CD4-positive, alpha-beta T cell (primary cell): ENCODE measurements around the gene OR2T27. TPM values are rescaled to one million over a fixed set of nuclear protein-coding genes. Genes with fewer than 3 reads are reported as not detected.
"Not testable (repeated sequence)": the region's sequence is repeated elsewhere in the genome, so short reads cannot be mapped to it uniquely, and the experiment has no call there.

Experiments used
- ATAC-seq: fragments of 200-7000 bp; cut with Tn5 transposase; one replicate; pipeline ENCODE4 v1.10.0; 2022; ENCODE audit warnings: mild to moderate bottlenecking; ENCODE audit not compliant: poor library complexity
- CTCF ChIA-PET: fragments of 350-600 bp; sonication (Branson Sonifier 250); formaldehyde crosslinking; loops from one replicate; lab custom pipeline; 2021; ENCODE audit warnings: antibody characterized with exemption, inconsistent platforms; lab: Charles Lee
- POLR2A ChIA-PET: fragments of 350-600 bp; sonication (Branson Sonifier 250); formaldehyde crosslinking; loops from one replicate; lab custom pipeline; 2021; ENCODE audit warnings: antibody characterized with exemption, inconsistent platforms; lab: Charles Lee
- DNase-seq, 14 experiments: peaks; one replicate each; pipeline ENCODE4 v3.0.0-alpha.2; 2013 to 2020; ENCODE audit warnings: mixed read lengths in 2 of 14
- H3K27ac ChIP-seq, 2 donors: one replicate each; pipeline versions ENCODE4 v1.5.1 to v1.7.0; 2013; ENCODE audit warnings: low read length in 2 of 2, low read depth in 1 of 2, mild to moderate bottlenecking in 1 of 2
- H3K27me3 ChIP-seq, 2 experiments: 1 replicate in 1 of 2; 2 replicates in 1 of 2; pipeline versions ENCODE4 v1.6.1 to v1.7.0; 2013; ENCODE audit warnings: low read length in 2 of 2, control low read depth in 1 of 2, mild to moderate bottlenecking in 1 of 2, moderate library complexity in 1 of 2; ENCODE audit not compliant: insufficient read depth in 2 of 2, control insufficient read depth in 1 of 2
- H3K36me3 ChIP-seq: one replicate; pipeline ENCODE4 v1.6.1; 2013; ENCODE audit warnings: low read length, control low read depth; ENCODE audit not compliant: insufficient read depth
- H3K4me1 ChIP-seq: one replicate; pipeline ENCODE4 v1.6.1; 2013; ENCODE audit warnings: low read length, control low read depth; ENCODE audit not compliant: insufficient read depth
- H3K4me3 ChIP-seq: one replicate; pipeline ENCODE4 v1.5.1; 2013; ENCODE audit warnings: mild to moderate bottlenecking, low read length, moderate library complexity
- H3K9me3 ChIP-seq, 2 experiments: 1 replicate in 1 of 2; 2 replicates in 1 of 2; pipeline versions ENCODE4 v1.6.1 to v1.7.0; 2013; ENCODE audit warnings: low read length in 2 of 2, mild to moderate bottlenecking in 2 of 2, control low read depth in 1 of 2, moderate library complexity in 1 of 2; ENCODE audit not compliant: control insufficient read depth in 1 of 2, insufficient read depth in 1 of 2
- H3K27ac Mint-ChIP-seq: one replicate; pipeline ENCODE4 v1.8.0; 2020; ENCODE audit warnings: mixed read lengths
- H3K27me3 Mint-ChIP-seq: one replicate; pipeline ENCODE4 v1.8.0; 2021; ENCODE audit warnings: mixed read lengths
- H3K36me3 Mint-ChIP-seq: one replicate; pipeline ENCODE4 v1.8.0; 2021; ENCODE audit warnings: low read depth, mixed read lengths
- H3K4me1 Mint-ChIP-seq: one replicate; pipeline ENCODE4 v1.8.0; 2021; ENCODE audit warnings: low read depth, mixed read lengths
- H3K4me3 Mint-ChIP-seq: one replicate; pipeline ENCODE4 v1.8.0; 2020; ENCODE audit warnings: mild to moderate bottlenecking, mixed read lengths
- H3K9me3 Mint-ChIP-seq: one replicate; pipeline ENCODE4 v1.8.0; 2020; ENCODE audit warnings: mixed read lengths
- intact Hi-C, 2 experiments: fragments of 100-400 bp; cut with DNase I in 1 of 2; cut with micrococcal nuclease in 1 of 2; formaldehyde crosslinking; loops; one replicate each; pipeline versions ENCODE4 v1.15.1 to v1.9.0; 2023 to 2025; cut with DNase I, micrococcal nuclease
- total RNA-seq, 174 experiments: library from RNA in 2 of 174; stranded (reverse) in 2 of 174; gene quantifications; one replicate each; pipeline ENCODE4 v1.2.3 and lab custom pipeline; 2021 to 2026

OR2T27 gene
- total RNA-seq, 2 experiments from 2014 or later: not detected

GRCh38 chr1:248645178-248645577, 10.2 kb downstream of the OR2T27 start, which contains the start of gene OR2T35:
Gene OR2T35 (minus strand): TSS chr1:248645278. CDS start chr1:248639258, 6,020 bp downstream.
- intact Hi-C loops, ATAC-seq, H3K27ac Mint-ChIP-seq, H3K4me3 Mint-ChIP-seq, H3K27ac ChIP-seq, POLR2A ChIA-PET, DNase-seq, H3K4me1 Mint-ChIP-seq, H3K36me3 Mint-ChIP-seq, H3K4me3 ChIP-seq, H3K9me3 ChIP-seq, H3K27me3 ChIP-seq, H3K4me1 ChIP-seq, H3K27me3 Mint-ChIP-seq, H3K9me3 Mint-ChIP-seq, H3K36me3 ChIP-seq, CTCF ChIA-PET: not testable (repeated sequence)

- H3K27me3 ChIP-seq, H3K36me3 ChIP-seq, CTCF ChIA-PET, H3K9me3 Mint-ChIP-seq, H3K36me3 Mint-ChIP-seq, ATAC-seq, H3K27me3 Mint-ChIP-seq, intact Hi-C loops, H3K4me1 ChIP-seq, H3K27ac Mint-ChIP-seq, H3K9me3 ChIP-seq, H3K4me3 Mint-ChIP-seq, H3K27ac ChIP-seq, POLR2A ChIA-PET, H3K4me1 Mint-ChIP-seq, DNase-seq, H3K4me3 ChIP-seq: not testable (repeated sequence)
Measured at GRCh38 chr1:248642971-248643651, 12.2 kb downstream of the OR2T27 start.

GRCh38 chr1:248641583-248641982, 13.7 kb downstream of the OR2T27 start:
- intact Hi-C loops: not testable (repeated sequence)

GRCh38 chr1:248640906-248641305, 14.4 kb downstream of the OR2T27 start:
- not testable (repeated sequence) for H3K36me3 Mint-ChIP-seq, H3K9me3 Mint-ChIP-seq

More at GRCh38 chr1:248641583-248641982, 13.7 kb downstream of the OR2T27 start:
- H3K4me3 Mint-ChIP-seq, H3K36me3 Mint-ChIP-seq, H3K9me3 Mint-ChIP-seq, H3K27me3 Mint-ChIP-seq, H3K4me3 ChIP-seq, H3K27ac Mint-ChIP-seq, H3K27ac ChIP-seq, H3K4me1 ChIP-seq, POLR2A ChIA-PET, ATAC-seq, CTCF ChIA-PET, DNase-seq, H3K4me1 Mint-ChIP-seq, H3K27me3 ChIP-seq, H3K9me3 ChIP-seq, H3K36me3 ChIP-seq: not testable (repeated sequence)

DNA sequence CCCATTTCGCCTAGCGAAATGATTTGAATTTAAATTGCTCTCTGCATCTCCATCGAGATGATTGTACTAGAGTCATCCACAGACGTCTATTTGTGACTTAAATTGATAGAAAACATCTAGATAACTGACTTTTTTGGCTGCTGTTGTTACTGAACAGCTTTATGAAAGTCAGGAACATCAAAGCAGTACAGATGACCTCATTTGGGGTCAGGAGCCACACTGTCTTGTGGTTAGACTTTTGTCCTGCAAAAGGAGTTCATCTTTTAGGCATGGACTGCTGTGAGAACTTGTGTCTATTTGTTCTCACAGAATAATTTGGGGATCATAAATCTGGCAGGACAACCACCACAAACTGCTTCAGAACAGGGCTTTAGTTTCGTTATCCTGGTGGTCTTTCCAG, 15.7 kb downstream of the OR2T27 start:
- H3K36me3 ChIP-seq, DNase-seq, ATAC-seq, H3K4me3 ChIP-seq, H3K9me3 ChIP-seq, H3K36me3 Mint-ChIP-seq, H3K27ac Mint-ChIP-seq, CTCF ChIA-PET, H3K27me3 ChIP-seq, H3K27ac ChIP-seq, H3K4me1 ChIP-seq, H3K9me3 Mint-ChIP-seq, H3K4me3 Mint-ChIP-seq, POLR2A ChIA-PET, H3K4me1 Mint-ChIP-seq, intact Hi-C loops, H3K27me3 Mint-ChIP-seq: not testable (repeated sequence)

More at GRCh38 chr1:248640906-248641305, 14.4 kb downstream of the OR2T27 start:
- H3K4me1 Mint-ChIP-seq, H3K9me3 ChIP-seq, H3K27ac ChIP-seq, DNase-seq, H3K27ac Mint-ChIP-seq, ATAC-seq, CTCF ChIA-PET, intact Hi-C loops, H3K36me3 ChIP-seq, POLR2A ChIA-PET, H3K4me3 ChIP-seq, H3K27me3 Mint-ChIP-seq, H3K4me3 Mint-ChIP-seq, H3K4me1 ChIP-seq, H3K27me3 ChIP-seq: not testable (repeated sequence)

- H3K27ac Mint-ChIP-seq, H3K27me3 ChIP-seq, H3K4me3 ChIP-seq, H3K27ac ChIP-seq, H3K4me1 ChIP-seq, intact Hi-C loops, POLR2A ChIA-PET, H3K36me3 Mint-ChIP-seq, DNase-seq, H3K9me3 Mint-ChIP-seq, H3K36me3 ChIP-seq, CTCF ChIA-PET, H3K4me1 Mint-ChIP-seq, ATAC-seq, H3K4me3 Mint-ChIP-seq, H3K27me3 Mint-ChIP-seq, H3K9me3 ChIP-seq: not testable (repeated sequence)
Measured at GRCh38 chr1:248636612-248637011, 18.7 kb downstream of the OR2T27 start.

- CTCF ChIA-PET, H3K27me3 ChIP-seq, intact Hi-C loops, H3K4me3 ChIP-seq, H3K9me3 Mint-ChIP-seq, H3K4me1 ChIP-seq, H3K27ac Mint-ChIP-seq, H3K27ac ChIP-seq, H3K36me3 ChIP-seq, H3K27me3 Mint-ChIP-seq, H3K9me3 ChIP-seq, DNase-seq, H3K36me3 Mint-ChIP-seq, H3K4me1 Mint-ChIP-seq, H3K4me3 Mint-ChIP-seq, POLR2A ChIA-PET, ATAC-seq: not testable (repeated sequence)
Measured at GRCh38 chr1:248634991-248635390, 20.3 kb downstream of the OR2T27 start, which contains the start of gene OR2T11. Gene OR2T11 (minus strand): TSS chr1:248635091. CDS start chr1:248627128, 7,963 bp downstream.
